ENCODE results near the gene CCDC171. TPM values are rescaled to one million over a fixed set of nuclear protein-coding genes. Genes with fewer than 3 reads are reported as not detected.

CCDC171 gene
- total RNA-seq, 4 donors from 2014 or later, result 3.2 to 8.3 (median 4.5) TPM

DNA sequence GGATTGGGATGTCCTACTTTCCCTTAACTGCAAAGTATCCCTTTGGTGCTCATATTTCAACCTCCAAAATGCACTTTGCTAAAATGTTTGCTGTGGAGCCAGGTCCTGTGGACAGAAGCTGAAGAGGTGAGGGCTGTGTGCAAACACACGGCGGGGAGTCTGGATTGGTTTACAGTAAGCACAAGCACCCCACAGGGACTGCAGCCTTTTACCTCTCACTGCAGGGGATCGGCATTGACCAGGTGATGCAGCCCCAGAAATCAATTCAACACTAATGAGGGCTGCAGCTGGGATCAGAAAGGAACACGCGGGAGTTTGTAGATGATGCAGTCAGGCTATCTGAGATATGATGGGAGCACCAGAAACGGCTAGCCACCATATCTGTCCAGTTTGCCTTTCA is 450.9 kb downstream of the CCDC171 start:
- H3K4me3 ChIP-seq, result no peak overlapping the region
- H3K4me1 ChIP-seq, result no peaks in the 10 kb centered on the region
- no peaks in the 10 kb centered on the region for H3K36me3 ChIP-seq
- TF ChIP-seq, protein P1, sequence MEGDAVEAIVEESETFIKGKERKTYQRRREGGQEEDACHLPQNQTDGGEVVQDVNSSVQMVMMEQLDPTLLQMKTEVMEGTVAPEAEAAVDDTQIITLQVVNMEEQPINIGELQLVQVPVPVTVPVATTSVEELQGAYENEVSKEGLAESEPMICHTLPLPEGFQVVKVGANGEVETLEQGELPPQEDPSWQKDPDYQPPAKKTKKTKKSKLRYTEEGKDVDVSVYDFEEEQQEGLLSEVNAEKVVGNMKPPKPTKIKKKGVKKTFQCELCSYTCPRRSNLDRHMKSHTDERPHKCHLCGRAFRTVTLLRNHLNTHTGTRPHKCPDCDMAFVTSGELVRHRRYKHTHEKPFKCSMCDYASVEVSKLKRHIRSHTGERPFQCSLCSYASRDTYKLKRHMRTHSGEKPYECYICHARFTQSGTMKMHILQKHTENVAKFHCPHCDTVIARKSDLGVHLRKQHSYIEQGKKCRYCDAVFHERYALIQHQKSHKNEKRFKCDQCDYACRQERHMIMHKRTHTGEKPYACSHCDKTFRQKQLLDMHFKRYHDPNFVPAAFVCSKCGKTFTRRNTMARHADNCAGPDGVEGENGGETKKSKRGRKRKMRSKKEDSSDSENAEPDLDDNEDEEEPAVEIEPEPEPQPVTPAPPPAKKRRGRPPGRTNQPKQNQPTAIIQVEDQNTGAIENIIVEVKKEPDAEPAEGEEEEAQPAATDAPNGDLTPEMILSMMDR (IDR thresholded peaks at IDR 0.05), result no peak
- TF ChIP-seq POLR2A (IDR thresholded peaks at IDR 0.05), result no peak
- no peak overlapping the region for H3K27ac ChIP-seq
- no peaks in the 10 kb centered on the region for H3K27me3 ChIP-seq
- H3K9me3 ChIP-seq, result no peaks in the 10 kb centered on the region
- DNase-seq, result no peak

DNA sequence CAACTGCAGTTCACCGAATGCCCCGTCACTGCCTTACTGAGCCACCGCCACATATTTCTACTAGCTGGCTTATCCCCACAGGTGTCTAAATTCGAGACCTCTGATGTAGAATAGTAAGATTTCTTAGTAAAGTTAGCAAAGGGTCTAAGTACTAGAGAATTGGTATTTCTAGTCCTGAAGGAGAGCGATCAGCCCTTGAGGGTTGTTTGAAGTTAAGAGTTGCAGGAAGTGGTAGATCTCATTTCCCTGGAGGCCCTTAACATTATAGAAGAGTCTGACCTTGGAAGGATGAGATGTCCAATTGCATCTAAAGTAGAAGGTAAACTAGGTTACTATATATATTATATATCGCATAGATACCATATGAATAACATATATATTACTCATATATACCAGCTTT is 451.8 kb downstream of the CCDC171 start:
- Histone ChIP-seq H3K27ac (no peak overlapping the region), H3K4me3 (no peak overlapping the region), H3K4me1 (no peaks in the 10 kb centered on the region), H3K36me3 (no peaks in the 10 kb centered on the region), H3K9me3 (no peaks in the 10 kb centered on the region), H3K27me3 (no peaks in the 10 kb centered on the region)
- TF ChIP-seq, protein P1 (IDR thresholded peaks at IDR 0.05), result no peak
- TF ChIP-seq POLR2A (IDR thresholded peaks at IDR 0.05), result no peak
- DNase-seq, result no peak

DNA sequence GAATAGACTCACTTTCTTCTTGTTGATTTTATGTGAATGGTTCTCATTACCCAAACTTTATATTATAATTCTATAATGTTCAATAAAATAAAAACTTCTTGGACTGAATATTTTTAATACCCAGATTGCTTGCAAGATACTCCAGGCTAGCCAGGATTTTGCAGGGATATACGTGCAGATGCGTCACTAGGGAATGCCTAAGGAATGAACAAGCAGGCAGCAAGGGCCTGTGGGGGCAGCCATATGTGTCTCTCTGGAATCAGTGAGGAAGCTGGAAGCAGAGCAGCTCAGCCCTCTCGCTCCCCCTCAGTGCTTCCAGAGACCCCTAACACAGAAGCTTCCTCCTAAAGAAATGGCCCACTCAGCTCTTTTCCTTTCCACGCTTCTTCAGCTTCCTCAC is 457.4 kb downstream of the CCDC171 start:
- H3K9me3 ChIP-seq, result no peaks in the 10 kb centered on the region
- TF ChIP-seq, protein P1 (IDR thresholded peaks at IDR 0.05), result no peak
- no peak for TF ChIP-seq POLR2A (IDR thresholded peaks at IDR 0.05)
- DNase-seq, result no peak
- no peak overlapping the region for H3K4me3 ChIP-seq
- no peak overlapping the region for H3K27ac ChIP-seq
- H3K4me1 ChIP-seq, result no peaks in the 10 kb centered on the region
- H3K27me3 ChIP-seq, result no peaks in the 10 kb centered on the region
- no peaks in the 10 kb centered on the region for H3K36me3 ChIP-seq

DNA sequence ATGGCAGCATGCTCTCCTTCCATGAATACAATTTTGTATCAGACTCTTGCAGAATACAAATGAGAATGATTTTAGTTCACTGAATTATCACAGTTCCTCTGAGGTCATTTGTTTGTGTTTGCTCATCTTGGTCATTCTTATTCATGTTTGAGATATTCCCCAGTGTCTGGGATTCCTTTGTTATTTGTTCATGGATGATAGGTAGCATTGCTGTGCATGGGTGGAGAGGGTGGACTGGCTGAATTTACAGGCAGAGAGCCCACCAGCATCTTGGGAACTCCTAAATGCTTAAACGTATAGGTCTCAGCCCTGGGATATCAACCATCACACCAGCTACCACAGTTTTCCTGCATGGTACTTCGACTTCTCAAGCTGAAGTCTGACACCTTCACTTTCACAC is 459.8 kb downstream of the CCDC171 start:
- TF ChIP-seq, protein P1 (IDR thresholded peaks at IDR 0.05), result no peak
- TF ChIP-seq POLR2A (IDR thresholded peaks at IDR 0.05), result no peak
- no peak for DNase-seq

DNA sequence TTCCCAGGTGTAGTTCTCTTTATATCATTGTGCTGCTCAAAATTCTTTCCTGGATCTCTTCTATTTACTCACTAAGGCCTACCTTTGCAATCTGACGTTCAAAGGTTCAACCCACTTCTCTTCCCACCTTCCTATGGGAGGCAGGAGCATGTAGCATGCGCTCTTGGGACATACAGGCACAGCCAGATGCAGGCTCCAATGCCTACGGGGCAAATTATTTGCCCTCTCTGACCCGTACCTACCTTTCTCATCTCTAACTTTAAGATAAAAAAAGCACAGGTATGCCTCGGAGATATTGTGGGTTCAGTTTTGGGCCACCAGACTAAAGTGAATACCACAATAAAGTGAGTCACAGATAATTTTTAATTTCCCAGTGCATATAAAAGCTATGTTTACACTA is 460.5 kb downstream of the CCDC171 start:
- H3K27me3 ChIP-seq, result no peaks in the 10 kb centered on the region
- H3K4me1 ChIP-seq, result no peaks in the 10 kb centered on the region
- H3K36me3 ChIP-seq, result no peaks in the 10 kb centered on the region
- H3K27ac ChIP-seq, result no peak overlapping the region
- no peak overlapping the region for H3K4me3 ChIP-seq
- no peak for DNase-seq
- TF ChIP-seq POLR2A (IDR thresholded peaks at IDR 0.05), result no peak
- TF ChIP-seq, protein P1 (IDR thresholded peaks at IDR 0.05), result no peak
- peaks cover 0 to 6% (median 0%) of the 10 kb centered on the region in 4 donors for H3K9me3 ChIP-seq

More for the DNA sequence above, 459.8 kb downstream of the CCDC171 start:
- H3K27me3 ChIP-seq, result no peaks in the 10 kb centered on the region
- H3K4me3 ChIP-seq, result no peak overlapping the region
- no peaks in the 10 kb centered on the region for H3K36me3 ChIP-seq
- no peaks in the 10 kb centered on the region for H3K4me1 ChIP-seq
- H3K27ac ChIP-seq, result no peak overlapping the region
- H3K9me3 ChIP-seq, result peaks cover 0 to under 1% (median 0%) of the 10 kb centered on the region in 4 donors

DNA sequence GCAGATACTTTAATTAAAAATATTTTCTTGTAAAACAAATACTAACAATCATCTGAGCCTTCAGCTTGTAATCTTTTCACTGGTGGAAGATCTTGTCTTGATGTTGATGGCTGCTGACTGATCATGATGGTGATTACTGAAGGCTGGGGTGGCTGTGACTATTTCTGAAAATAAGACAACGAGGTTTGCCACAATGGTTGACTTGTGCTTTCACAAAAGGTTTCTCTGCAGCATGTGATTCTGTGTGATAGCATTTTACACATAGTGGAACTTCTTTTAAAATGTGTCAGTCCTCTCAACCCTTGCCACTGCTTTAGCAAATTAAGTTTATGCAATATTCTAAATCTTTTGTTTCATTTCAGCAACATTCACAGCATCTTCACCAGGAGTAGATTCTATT is 461.0 kb downstream of the CCDC171 start:
- DNase-seq, result no peak
- TF ChIP-seq, protein P1 (IDR thresholded peaks at IDR 0.05), result no peak
- TF ChIP-seq POLR2A (IDR thresholded peaks at IDR 0.05), result no peak
- Histone ChIP-seq H3K27me3 (no peaks in the 10 kb centered on the region), H3K4me1 (no peaks in the 10 kb centered on the region), H3K9me3 (peaks cover 0 to 9% (median 0%) of the 10 kb centered on the region in 4 donors), H3K27ac (no peak overlapping the region), H3K4me3 (no peak overlapping the region), H3K36me3 (no peaks in the 10 kb centered on the region)

All from Peyer's patch (tissue), 4 donors.